Measurements from ENCODE around the gene NOTCH4.

DNA sequence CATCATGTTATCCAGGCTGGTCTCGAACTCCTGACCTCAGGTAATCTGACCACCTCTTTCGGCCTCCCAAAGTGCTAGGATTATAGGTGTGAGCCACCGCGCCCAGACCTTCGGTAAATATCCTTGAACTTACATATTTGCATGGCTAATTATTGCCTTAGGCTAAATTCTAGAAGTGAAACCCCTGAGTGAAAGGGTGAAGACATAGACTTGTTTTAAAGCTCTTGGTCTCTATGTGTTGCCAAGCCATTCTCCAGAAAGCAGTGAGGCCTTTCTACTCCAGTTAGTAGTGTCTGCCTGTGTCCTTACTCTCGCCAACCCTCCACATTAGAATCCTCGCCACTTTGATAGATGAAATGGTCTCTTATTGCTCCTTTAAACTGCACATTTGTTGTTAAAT is 2.6 kb upstream of the NOTCH4 start:
- TF ChIP-seq FOXK2 (IDR thresholded peaks at IDR 0.05) (no peak), SP1 (IDR thresholded peaks at IDR 0.05) (no peak), FOXA1 (IDR thresholded peaks at IDR 0.05) (no peak), ELF4 (IDR thresholded peaks at IDR 0.05) (no peak), FOXM1 (IDR thresholded peaks at IDR 0.05; ENCODE audit: borderline replicate concordance) (no peak), NFRKB (IDR thresholded peaks at IDR 0.05) (no peak)
